ENCODE measurements around the gene NARS2.

The NARS2 gene

GRCh38 chr11:78536933-78537332, 37.7 kb downstream of the NARS2 start:
- DNase-seq (ENCODE audit: extremely low read depth, low read depth) = no peak
- TF ChIP-seq, protein P1, sequence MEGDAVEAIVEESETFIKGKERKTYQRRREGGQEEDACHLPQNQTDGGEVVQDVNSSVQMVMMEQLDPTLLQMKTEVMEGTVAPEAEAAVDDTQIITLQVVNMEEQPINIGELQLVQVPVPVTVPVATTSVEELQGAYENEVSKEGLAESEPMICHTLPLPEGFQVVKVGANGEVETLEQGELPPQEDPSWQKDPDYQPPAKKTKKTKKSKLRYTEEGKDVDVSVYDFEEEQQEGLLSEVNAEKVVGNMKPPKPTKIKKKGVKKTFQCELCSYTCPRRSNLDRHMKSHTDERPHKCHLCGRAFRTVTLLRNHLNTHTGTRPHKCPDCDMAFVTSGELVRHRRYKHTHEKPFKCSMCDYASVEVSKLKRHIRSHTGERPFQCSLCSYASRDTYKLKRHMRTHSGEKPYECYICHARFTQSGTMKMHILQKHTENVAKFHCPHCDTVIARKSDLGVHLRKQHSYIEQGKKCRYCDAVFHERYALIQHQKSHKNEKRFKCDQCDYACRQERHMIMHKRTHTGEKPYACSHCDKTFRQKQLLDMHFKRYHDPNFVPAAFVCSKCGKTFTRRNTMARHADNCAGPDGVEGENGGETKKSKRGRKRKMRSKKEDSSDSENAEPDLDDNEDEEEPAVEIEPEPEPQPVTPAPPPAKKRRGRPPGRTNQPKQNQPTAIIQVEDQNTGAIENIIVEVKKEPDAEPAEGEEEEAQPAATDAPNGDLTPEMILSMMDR (IDR thresholded peaks at IDR 0.05; ENCODE audit: low read depth, low read length) = no peak

DNA sequence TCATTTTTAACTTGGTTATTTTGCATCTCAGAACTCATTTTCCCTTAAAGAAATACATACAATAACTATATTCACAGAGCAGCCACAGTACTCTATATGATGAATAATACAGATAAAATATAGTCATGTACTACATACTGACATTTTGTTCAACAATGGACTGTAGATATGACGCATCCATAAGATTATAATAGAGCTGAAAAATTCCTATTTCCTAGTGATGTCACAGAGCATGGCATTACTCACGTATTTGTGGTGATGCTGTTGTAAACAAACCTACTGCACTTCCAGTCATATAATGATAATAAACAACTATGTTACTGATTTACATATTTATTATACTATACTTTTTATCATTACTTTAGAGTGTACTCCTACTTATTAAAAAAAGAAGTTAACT, 38.7 kb downstream of the NARS2 start:
- TF ChIP-seq, protein P1 (IDR thresholded peaks at IDR 0.05; ENCODE audit: low read depth, low read length) = no peak
- DNase-seq (ENCODE audit: extremely low read depth, low read depth) = no peak

DNA sequence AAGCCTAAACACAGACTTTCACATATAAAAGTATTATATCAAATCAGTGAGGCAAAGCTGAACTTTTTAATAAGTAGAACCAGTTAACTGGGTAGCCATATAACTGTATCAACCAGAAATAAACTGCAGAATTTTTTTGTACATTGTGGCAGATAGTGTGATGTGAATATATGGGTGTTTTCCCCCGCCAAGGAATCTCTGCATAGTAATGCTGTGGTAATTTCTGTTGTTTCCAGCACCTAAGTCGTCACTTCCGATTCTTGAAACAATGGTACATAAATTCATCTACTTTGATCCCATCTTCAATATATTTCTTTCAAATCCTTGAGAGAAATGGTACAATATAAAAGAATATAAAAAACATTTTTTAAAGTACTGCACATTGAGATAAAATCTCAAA, 39.6 kb downstream of the NARS2 start:
- TF ChIP-seq, protein P1 (IDR thresholded peaks at IDR 0.05; ENCODE audit: low read depth, low read length) = no peak
- no peak for DNase-seq (ENCODE audit: extremely low read depth, low read depth)

- DNase-seq (ENCODE audit: extremely low read depth, low read depth) = no peak
- TF ChIP-seq, protein P1 (IDR thresholded peaks at IDR 0.05; ENCODE audit: low read depth, low read length) = no peak
Measured at GRCh38 chr11:78533399-78533798, 41.3 kb downstream of the NARS2 start.

DNA sequence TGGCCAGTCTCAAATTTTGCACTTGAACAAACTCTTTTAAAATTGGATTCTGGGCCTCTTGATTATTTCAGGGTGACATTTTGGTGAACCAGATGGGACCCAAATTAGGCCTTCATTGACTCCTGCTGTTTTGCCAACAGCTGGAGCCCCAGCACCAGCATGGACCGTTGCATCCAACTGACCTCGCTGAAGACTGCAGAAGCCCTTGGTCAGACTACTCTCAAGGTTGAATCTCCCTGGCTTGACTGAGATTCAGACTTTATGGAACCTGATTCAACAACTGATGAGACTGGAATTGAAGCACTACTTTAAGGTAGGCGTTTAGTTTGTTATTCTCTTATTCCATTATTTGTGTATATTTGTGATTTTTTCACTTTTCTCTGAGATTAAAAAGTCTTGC, 41.7 kb downstream of the NARS2 start:
- TF ChIP-seq, protein P1 (IDR thresholded peaks at IDR 0.05; ENCODE audit: low read depth, low read length) = no peak
- DNase-seq (ENCODE audit: extremely low read depth, low read depth) = no peak

DNA sequence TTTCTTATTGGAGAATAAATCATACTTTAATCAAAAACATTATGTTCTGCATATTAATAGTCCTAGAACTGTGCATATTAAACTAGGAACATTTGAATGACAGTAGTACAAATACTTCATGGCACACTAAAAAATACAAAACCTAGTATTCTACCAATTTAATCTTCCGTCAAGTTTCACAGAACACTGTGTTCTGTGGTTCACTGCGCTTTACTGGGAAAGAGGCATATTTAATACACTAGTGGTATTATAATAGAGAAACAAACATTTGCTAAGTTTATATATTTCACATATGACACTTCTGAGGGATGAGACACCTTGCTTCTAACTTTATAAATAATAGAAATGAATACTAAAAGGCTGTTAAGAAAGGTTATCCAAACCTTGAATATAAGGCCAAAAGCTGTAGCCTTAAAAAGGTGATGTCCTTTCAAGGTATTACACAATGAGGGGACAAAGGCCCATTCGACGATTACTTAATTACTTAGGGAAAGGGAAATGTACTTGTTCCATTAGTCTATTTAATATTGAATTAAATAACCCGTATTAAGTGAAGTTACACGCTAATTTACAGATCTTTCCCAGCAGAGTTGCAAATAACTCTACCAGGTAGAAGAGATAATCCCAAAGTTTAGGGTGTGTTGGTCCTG, 48.0 kb downstream of the NARS2 start:
- TF ChIP-seq, protein P1 (IDR thresholded peaks at IDR 0.05; ENCODE audit: low read depth, low read length) = no peak
- DNase-seq (ENCODE audit: extremely low read depth, low read depth) = no peak

DNA sequence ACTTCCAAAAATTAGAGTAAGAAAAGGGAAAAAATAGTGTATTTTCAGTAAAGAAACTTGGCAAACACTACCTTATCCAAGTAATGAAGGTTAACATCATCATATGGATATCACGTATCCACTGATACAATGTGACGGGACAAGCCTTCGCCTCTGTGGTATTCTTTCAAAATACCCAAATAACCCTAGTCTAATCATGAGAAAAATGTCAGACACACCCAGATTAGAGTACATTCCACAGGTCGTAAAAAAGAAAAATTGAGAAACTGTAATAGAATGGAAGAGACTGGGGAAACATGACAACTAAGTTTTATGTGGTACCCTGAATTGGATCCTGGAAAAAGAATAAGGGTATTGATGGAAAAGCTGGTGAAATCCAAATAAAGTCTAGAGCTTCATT, 48.9 kb downstream of the NARS2 start:
- TF ChIP-seq, protein P1 (IDR thresholded peaks at IDR 0.05; ENCODE audit: low read depth, low read length) = no peak

More for the DNA sequence above, 48.9 kb downstream of the NARS2 start:
- no peak for DNase-seq (ENCODE audit: extremely low read depth, low read depth)

Data from AG09319 (cell line).